GM19452 (cell line): ENCODE measurements around the gene LARGE2.
A peak's percentile ranks its signal among the peaks of the same experiment; 100 is the strongest.

Experiments used
- ATAC-seq: cut with Tn5 transposase; IDR thresholded peaks from one replicate; pipeline ENCODE4 v1.9.1; 2021; ENCODE audit not compliant: unreplicated experiment

Gene LARGE2

GRCh38 chr11:45922425-45923082, at the start of gene LARGE2:
Gene LARGE2, plus strand, starts transcription at chr11:45922656. Its CDS starts 227 bp downstream, at chr11:45922883.
- ATAC-seq = no peak

DNA sequence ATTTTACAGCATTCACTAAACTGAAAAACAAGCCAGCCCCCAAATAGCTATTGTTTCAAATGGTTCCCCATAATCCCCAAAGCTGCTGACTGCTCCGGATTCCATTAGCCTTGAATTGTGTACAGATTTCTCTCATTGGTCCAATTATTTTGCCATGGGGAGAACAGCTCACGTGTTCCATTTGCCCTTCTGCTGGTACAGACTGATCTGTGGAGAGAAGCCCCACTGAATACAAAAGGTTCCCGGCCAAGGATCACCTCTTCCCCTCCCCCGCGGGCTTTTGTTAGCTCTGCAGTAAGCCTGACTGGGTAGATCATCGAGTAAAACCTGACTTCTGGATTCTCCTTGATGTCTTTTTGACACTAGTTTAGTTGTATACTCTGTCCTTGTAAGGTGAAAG, 46.1 kb upstream of the LARGE2 start:
- ATAC-seq = no peak

- no peak for ATAC-seq
Observed at GRCh38 chr11:45877221-45877620, 45.2 kb upstream of the LARGE2 start.

DNA sequence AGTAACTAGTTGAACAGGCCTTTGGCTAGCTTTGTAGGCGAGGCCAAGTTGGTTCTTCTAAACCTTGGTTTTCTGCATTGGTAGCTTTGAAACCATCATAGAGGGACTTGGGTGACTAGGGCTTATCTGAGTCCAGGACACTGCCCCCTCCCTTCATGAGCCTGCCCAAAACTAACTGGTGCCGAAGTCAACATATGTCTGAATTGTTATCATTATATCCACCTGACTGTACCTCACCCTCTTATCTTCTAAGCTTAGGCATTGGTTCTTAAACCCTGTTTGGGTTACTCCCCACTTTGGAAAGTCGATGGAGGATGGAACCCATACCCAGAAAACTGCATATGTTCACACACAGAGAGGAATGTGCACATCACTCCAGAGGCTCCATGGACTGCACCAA, 44.6 kb upstream of the LARGE2 start:
- no peak for ATAC-seq

DNA sequence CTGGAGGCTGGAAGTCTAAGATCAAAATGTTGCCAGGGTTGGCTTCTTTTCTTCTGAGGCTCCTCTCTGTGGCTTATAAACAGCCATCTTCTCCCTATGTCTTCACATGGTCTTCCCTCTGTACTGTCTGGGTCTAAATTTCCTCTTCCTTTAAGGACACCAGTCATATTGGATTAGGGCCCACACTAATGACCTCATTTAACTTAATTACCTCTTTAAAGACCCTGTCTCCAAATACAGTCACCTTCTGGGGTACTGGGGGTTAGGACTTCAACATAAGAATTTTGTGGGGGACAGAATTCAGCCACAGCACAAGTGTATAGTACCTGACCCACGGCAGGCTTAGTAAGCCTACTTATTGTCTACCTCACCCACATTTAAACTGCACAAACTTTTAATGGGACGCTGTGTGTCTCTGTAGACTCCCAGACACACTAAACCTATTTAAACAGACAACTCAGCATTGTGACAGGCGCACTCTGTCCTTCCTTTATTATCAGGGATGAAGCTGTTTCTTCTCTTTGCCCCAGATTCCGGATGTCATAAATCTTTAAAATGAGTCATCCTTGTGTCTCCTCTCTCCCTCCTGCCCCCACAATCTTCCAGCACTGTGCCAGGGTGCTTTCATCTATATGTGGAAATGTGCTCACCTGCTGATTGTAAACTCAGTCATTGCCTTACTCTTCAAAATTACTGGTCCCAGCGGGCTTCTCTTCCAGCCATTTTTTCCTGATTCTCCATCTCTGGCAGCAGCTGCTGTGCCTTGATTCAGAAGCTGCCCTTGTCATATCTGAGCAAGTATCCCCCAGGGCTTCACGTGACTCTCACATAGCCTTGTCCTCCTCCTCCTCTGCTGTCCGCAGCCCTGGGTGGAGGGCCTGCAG, 42.4 kb upstream of the LARGE2 start:
- ATAC-seq = no peak

GRCh38 chr11:45880772-45881570, 41.5 kb upstream of the LARGE2 start:
- no peak for ATAC-seq

DNA sequence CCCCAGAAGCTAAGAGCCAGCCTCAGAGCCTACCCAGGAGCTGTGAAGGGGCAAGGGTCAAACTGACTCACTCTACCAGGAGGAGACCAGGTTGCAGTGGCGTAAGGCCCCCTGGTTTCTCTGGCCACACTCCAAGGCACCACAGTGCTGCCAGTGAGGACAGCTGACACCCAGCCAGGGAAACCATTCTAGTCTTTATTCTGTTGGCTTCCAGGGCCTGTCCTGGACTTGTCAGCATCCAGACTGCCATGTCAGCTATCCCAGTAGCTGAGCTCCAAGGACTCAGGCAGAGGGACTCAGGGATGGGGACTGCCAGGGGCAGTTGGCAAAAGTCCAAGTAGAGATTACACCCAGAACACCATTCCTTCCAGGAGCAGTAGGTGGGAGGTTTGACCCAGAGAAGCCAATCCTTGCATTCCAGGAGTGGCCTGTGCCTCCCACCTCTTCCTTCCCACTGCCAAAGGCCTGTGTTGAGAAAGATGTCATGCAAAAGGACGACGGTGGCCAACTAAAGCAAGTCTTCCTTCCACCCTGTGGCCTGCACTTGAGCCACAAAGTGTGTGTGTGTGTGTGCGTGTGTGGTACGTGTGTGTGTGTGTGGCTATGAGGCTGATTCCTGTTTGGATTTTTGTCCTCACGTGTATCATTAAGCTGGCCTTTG, 40.6 kb upstream of the LARGE2 start:
- ATAC-seq = no peak

DNA sequence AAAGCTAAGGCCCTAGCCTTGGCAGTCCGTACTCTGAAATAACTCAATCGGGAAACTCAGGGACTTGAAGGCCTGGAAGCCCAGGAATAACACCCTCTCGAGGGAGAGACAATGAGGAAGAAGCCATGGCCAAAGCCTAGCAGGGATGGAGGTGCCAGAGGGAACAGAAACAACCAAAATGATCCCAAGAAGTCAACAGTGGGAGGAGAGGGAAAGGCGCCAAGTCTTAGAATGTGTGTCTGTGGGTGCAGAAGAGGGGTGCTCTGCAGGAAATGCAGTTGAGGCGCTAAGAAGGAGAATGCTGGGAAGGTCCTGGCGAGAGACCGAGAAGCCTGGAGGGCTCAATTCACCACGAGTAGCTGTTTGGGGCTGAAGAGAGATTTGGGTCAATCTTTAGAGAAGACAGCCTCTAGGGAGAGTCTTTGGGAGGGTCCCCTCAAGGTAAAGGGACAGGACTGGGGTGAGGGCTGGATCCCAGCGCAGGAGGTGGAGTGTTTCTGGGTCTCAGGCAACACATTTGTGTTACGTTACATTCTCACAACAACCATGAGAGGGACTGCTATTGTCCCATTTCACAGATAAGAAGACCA, 37.8 kb upstream of the LARGE2 start:
- ATAC-seq = no peak

GRCh38 chr11:45885274-45885920, 37.1 kb upstream of the LARGE2 start, which contains the start of gene MAPK8IP1:
Gene MAPK8IP1, plus strand, starts transcription at chr11:45885651. Its CDS starts 170 bp downstream, at chr11:45885821.
- ATAC-seq = peak; percentile 57

DNA sequence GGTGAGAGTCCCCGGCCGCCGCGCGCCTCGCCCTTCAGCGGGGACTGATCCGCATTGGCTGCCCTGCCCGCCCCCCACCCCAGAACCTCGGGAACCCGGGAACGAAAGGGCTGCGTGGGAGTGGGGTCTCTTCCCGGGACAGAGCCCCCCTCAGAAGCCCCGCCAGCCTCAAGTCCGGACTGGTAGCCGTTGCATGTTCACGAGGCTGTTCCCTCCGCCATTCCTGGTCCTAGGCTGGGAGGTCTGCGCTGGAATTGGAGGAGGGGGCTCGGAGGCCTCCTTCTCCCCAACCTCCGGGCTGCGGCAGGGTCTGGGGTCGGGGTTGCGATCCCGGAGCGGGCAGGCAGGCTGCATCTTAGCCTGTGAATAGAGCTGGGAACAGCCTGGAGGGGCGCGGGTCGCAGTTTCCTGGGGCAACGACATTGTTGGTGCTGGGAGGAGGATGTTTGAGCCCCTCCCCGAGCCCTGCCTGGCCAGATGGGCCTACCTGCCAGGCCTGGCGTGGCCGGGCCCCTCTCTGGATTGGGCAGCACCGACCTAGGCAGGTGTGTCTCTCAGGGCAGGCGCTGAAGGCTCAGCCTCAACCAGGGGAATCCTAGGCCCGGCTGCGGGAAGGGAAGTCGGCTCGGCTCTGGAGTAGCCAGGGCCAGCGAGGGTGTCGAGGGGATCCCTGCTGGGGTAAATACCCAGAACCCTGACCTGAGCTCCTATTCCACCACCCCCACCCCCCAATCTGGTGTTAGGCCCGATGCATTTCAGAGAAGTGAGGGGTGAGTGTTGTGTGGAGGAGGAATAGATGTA, 36.3 kb upstream of the LARGE2 start:
- no peak for ATAC-seq

DNA sequence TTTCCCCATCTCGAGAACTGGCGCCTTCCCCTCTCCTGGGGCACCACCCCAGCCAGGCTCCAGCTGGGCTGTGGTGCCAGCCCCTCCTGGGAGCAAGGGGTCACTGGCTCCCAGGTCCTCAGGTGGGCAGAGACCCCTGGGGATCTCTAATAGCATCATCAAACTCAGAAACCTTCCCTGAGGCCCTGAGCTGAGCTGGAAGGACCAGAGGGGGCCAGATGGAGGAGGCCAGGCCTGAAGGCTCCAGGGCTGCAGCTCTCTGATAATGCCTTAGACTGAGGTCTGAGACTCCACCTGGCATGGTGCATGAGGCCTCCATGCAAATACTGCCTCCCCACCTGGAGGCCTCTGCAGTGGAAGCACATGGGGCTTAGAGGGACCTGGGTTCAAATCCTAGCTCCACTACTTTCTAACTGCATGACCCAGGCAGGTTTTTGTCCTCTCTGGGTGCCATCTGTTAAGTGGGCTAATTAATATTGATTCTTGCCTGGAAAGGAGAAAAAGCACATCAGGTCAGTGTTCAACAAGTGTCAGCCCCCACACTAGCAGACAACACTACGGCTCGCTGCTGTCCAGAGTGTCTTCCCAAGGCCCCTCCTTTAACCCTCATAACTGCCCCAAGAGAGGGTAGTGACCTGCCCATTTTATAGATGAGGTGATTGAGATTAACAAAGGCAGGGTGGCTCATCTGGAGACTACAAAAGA, 35.5 kb upstream of the LARGE2 start:
- ATAC-seq = no peak

GRCh38 chr11:45887587-45887986, 34.9 kb upstream of the LARGE2 start:
- ATAC-seq = no peak

GRCh38 chr11:45889555-45889954, 32.9 kb upstream of the LARGE2 start:
- no peak for ATAC-seq

GRCh38 chr11:45889966-45890365, 32.5 kb upstream of the LARGE2 start:
- ATAC-seq = no peak

DNA sequence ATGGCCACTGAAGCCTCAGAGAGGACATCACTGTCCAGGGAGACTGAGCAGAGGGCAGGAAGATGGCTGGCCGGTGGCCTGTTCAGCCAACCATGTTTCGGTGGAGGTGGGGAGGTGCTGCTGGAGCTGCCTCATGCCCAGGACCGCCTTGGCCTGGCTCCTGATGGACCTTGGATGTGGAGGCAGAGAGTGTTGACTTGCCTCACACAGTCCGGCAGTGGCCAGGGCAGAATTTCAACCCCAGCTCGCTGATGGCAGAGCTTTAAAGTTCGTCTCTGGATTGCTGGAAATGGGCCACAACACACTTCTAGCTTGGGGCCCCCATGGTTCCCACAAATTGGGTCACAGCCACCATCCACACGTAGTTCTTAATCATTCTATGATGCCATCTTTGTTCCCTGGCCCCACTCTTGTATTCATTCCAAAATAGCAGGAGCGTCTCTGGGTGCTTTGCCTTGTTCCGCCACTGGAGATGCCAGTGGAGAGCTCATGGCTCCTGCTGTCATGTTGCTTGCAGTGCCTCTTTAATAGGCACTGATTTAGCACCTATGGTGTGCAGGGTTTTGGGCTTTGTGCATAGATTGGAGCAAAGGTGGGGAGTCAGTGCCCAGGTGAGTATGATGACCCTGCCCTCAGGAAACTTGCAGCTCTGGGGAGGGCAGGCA, 31.4 kb upstream of the LARGE2 start:
- ATAC-seq = no peak

GRCh38 chr11:45892856-45893255, 29.6 kb upstream of the LARGE2 start:
- no peak for ATAC-seq

DNA sequence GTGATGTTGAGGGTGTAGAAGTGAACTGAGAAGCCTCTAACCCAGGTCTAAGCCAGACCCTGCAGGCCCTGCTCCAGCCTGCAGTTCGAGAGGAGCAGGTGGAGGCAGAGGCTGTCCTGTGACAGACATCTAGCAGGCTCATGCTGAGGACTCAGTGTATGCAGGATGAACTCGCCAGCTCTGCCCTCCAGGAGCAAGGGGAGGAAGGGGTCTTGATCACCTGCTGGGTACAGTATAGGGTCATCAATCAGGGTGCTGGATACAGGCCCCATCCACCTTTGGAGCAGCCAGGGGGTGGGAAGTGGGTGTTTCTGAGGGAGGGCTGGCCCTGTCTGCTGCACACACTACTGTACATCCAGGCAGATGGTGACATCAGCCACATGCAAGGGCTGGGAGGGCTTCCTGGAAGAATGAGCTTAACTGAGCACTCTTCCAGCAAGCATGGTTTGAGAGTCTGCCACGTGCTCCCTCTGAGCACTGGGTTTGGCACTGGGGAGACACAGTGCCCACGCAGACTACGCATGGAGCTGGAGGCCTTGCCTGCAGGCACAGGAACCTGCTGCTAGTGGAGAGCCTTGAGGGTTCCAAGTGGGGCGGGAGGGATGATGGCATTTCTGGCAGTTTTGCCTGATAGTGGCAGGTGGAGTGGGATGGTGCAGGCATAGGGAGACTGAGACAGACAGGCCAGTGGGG, 27.8 kb upstream of the LARGE2 start:
- ATAC-seq = no peak
